Aorta (tissue), 5 donors: Measurements from ENCODE around the gene LSR. TPM values are rescaled to one million over a fixed set of nuclear protein-coding genes. Genes with fewer than 3 reads are reported as not detected.

Experiments used
- ATAC-seq: fragments of 200-7000 bp; cut with Tn5 transposase; one replicate; pipeline ENCODE4 v1.9.1; 2022; ENCODE audit warnings: moderate library complexity; ENCODE audit not compliant: low FRiP score
- DNase-seq, 2 donors: peaks; one replicate each; pipeline ENCODE4 v3.0.0-alpha.2; 2020
- H3K27ac ChIP-seq, 2 donors: one replicate each; pipeline ENCODE4 v1.5.1; 2013; ENCODE audit warnings: low read length in 2 of 2, mild to moderate bottlenecking in 2 of 2, moderate library complexity in 2 of 2, control low read depth in 1 of 2, inconsistent platforms in 1 of 2, low read depth in 1 of 2
- H3K27me3 ChIP-seq, 2 donors: one replicate each; pipeline ENCODE4 v1.6.1; 2013; ENCODE audit warnings: control low read depth in 1 of 2, low read length in 1 of 2, mild to moderate bottlenecking in 1 of 2, moderate library complexity in 1 of 2; ENCODE audit not compliant: insufficient read depth in 2 of 2, control insufficient read depth in 1 of 2
- H3K36me3 ChIP-seq, 2 donors: one replicate each; pipeline ENCODE4 v1.6.1; 2013; ENCODE audit warnings: control low read depth in 1 of 2, low read length in 1 of 2, mild to moderate bottlenecking in 1 of 2; ENCODE audit not compliant: insufficient read depth in 2 of 2, control insufficient read depth in 1 of 2
- H3K4me1 ChIP-seq, 2 donors: one replicate each; pipeline ENCODE4 v1.6.1; 2013; ENCODE audit warnings: low read length in 2 of 2, control low read depth in 1 of 2, mild to moderate bottlenecking in 1 of 2, moderate library complexity in 1 of 2; ENCODE audit not compliant: insufficient read depth in 2 of 2, control insufficient read depth in 1 of 2
- H3K4me3 ChIP-seq, 2 donors: one replicate each; pipeline ENCODE4 v1.5.1; 2013; ENCODE audit warnings: low read length in 2 of 2, control low read depth in 1 of 2, mild to moderate bottlenecking in 1 of 2
- H3K9me3 ChIP-seq: one replicate; pipeline ENCODE4 v1.6.1; 2013; ENCODE audit warnings: mild to moderate bottlenecking, low read length; ENCODE audit not compliant: control insufficient read depth
- WGBS, 2 donors: extraction: QIAGEN DNeasy Blood & Tissue Kit; methylation state at CpG; one replicate each; pipeline ENCODE4 v1.1.7; 2013; 5-methylcytosine and 5-hydroxymethylcytosine counted together
- intact Hi-C, 2 donors: fragments of 100-400 bp; cut with DNase I; formaldehyde crosslinking; loops; one replicate each; pipeline versions ENCODE4 v1.14.2 to v1.15.0; 2022
- polyA plus RNA-seq, 2 donors: library from polyadenylated mRNA; stranded (reverse); fragments of 200-250 nt; gene quantifications; one replicate each; pipeline ENCODE4 v1.2.3, GENCODE V29; 2013
- total RNA-seq, 2 donors: library from RNA; stranded (reverse); fragmentation: NEBNext Ultra II Directional; extraction: Animal tissue kit (Norgen Biotek cat#: 25700); gene quantifications; one replicate each; pipeline ENCODE4 v1.2.1, GENCODE V29; 2021
- donor health status: healthy with polysubstance abuse.
- donor health status: Bipolar disorder and iron deficiency.
- donor health status: DM: no; HTN: no; CAD: no.
- donor health status: DM: no; HTN: no; CAD: no.
- donor health status: DM: yes; HTN: yes; CAD: no.

The LSR gene
- total and polyA plus RNA-seq, 4 donors, result 5.8 to 13.1 (median 11.1) TPM

GRCh38 chr19:35253316-35254286 is 4.8 kb downstream of the LSR start:
- Histone ChIP-seq H3K4me1 (no peaks in the 10 kb centered on the region), H3K27me3 (peaks cover 0 to 2% of the 10 kb centered on the region in 2 donors), H3K36me3 (no peaks in the 10 kb centered on the region), H3K27ac (no peak overlapping the region), H3K4me3 (no peak overlapping the region), H3K9me3 (no peaks in the 10 kb centered on the region)
- intact Hi-C loops, result no loop called here
- no peak for ATAC-seq
- WGBS, 2 donors, result 86 to 89% methylated on average over 9 of the region's 9 CpGs
- peak in 1 of 2 donors; percentile 40 for DNase-seq

- H3K4me3 ChIP-seq, result no peak overlapping the region
- no peaks in the 10 kb centered on the region for H3K27me3 ChIP-seq
- DNase-seq, result peak in 1 of 2 donors; percentile 24
- WGBS, 2 donors, result 94% methylated on average over 17 of the region's 17 CpGs
- H3K9me3 ChIP-seq, result no peaks in the 10 kb centered on the region
- intact Hi-C loops, result no loop called here
- ATAC-seq, result peak; percentile 50
- H3K4me1 ChIP-seq, result no peaks in the 10 kb centered on the region
- no peak overlapping the region for H3K27ac ChIP-seq
- H3K36me3 ChIP-seq, result no peaks in the 10 kb centered on the region
Measured at GRCh38 chr19:35254341-35255297, 5.8 kb downstream of the LSR start.

- no peak for ATAC-seq
- WGBS, 2 donors, result 61 to 62% methylated on average over 2 of the region's 2 CpGs
Measured at GRCh38 chr19:35256566-35256965, 7.8 kb downstream of the LSR start.

GRCh38 chr19:35257113-35257461 is 8.3 kb downstream of the LSR start:
- H3K4me3 ChIP-seq, result no peak overlapping the region

More at GRCh38 chr19:35256566-35256965, 7.8 kb downstream of the LSR start:
- intact Hi-C loops, result no loop called here
- Histone ChIP-seq H3K27ac (no peak overlapping the region), H3K4me1 (no peaks in the 10 kb centered on the region), H3K9me3 (no peaks in the 10 kb centered on the region), H3K36me3 (no peaks in the 10 kb centered on the region), H3K4me3 (no peak overlapping the region), H3K27me3 (no peaks in the 10 kb centered on the region)
- no peak for DNase-seq

GRCh38 chr19:35260694-35261304 is 12.0 kb downstream of the LSR start:
- ATAC-seq, result no peak
- DNase-seq, result peak; percentile 40 to 41
- H3K4me3 ChIP-seq, result no peak overlapping the region
- H3K27ac ChIP-seq, result no peak overlapping the region
- WGBS, 2 donors, result 78% methylated on average over 10 of the region's 10 CpGs
- H3K36me3 ChIP-seq, result no peaks in the 10 kb centered on the region
- no peaks in the 10 kb centered on the region for H3K9me3 ChIP-seq
- intact Hi-C loops, result loop anchor here (10.0 kb wide), 2 partner anchors 116 to 1886 kb away; partner anchors contain the start of genes CEBPG (in 1 of the 2) and FXYD7 (in 1 of the 2)
- H3K27me3 ChIP-seq, result no peaks in the 10 kb centered on the region
- H3K4me1 ChIP-seq, result no peaks in the 10 kb centered on the region

More at GRCh38 chr19:35257113-35257461, 8.3 kb downstream of the LSR start:
- ATAC-seq (no peak), DNase-seq (peak in 1 of 2 donors; percentile 57)
- Histone ChIP-seq H3K4me1 (no peaks in the 10 kb centered on the region), H3K36me3 (no peaks in the 10 kb centered on the region), H3K27me3 (no peaks in the 10 kb centered on the region), H3K27ac (no peak overlapping the region), H3K9me3 (no peaks in the 10 kb centered on the region)
- 46 to 60% methylated on average over 9 of the region's 9 CpGs for WGBS, 2 donors
- intact Hi-C loops, result no loop called here

GRCh38 chr19:35261356-35262100 is 12.7 kb downstream of the LSR start:
- ATAC-seq (no peak), DNase-seq (peak; percentile 29 to 47)
- WGBS, 2 donors, result 73 to 74% methylated on average over 12 of the region's 12 CpGs
- intact Hi-C loops, result loop anchor here (10.0 kb wide), 2 partner anchors 117 to 1887 kb away; partner anchors contain the start of genes CEBPG (in 1 of the 2) and FXYD7 (in 1 of the 2)
- no peaks in the 10 kb centered on the region for H3K9me3 ChIP-seq
- no peak overlapping the region for H3K4me3 ChIP-seq
- H3K27me3 ChIP-seq, result no peaks in the 10 kb centered on the region
- no peaks in the 10 kb centered on the region for H3K4me1 ChIP-seq
- H3K36me3 ChIP-seq, result no peaks in the 10 kb centered on the region
- H3K27ac ChIP-seq, result no peak overlapping the region

GRCh38 chr19:35262101-35262761 is 13.4 kb downstream of the LSR start:
- intact Hi-C loops, result loop anchor here (10.0 kb wide), 2 partner anchors 117 to 1887 kb away; partner anchors contain the start of genes CEBPG (in 1 of the 2) and FXYD7 (in 1 of the 2)
- Histone ChIP-seq H3K4me3 (no peak overlapping the region), H3K27me3 (no peaks in the 10 kb centered on the region), H3K27ac (no peak overlapping the region), H3K36me3 (no peaks in the 10 kb centered on the region), H3K9me3 (no peaks in the 10 kb centered on the region), H3K4me1 (no peaks in the 10 kb centered on the region)
- ATAC-seq, result no peak
- DNase-seq, result peak; percentile 39 to 53
- 59 to 60% methylated on average over 17 of the region's 17 CpGs for WGBS, 2 donors
